HG02870 (cell line): ENCODE data around the gene ABCD3.
"Not testable (repeated sequence)": the region's sequence is repeated elsewhere in the genome, so short reads cannot be mapped to it uniquely, and the experiment has no call there.

Experiments used
- ATAC-seq: cut with Tn5 transposase; IDR thresholded peaks from one replicate; pipeline ENCODE4 v1.9.1; 2021; ENCODE audit warnings: mild to moderate bottlenecking, moderate library complexity; ENCODE audit not compliant: unreplicated experiment

The ABCD3 gene

GRCh38 chr1:94543893-94544635 lies 125.9 kb downstream of the ABCD3 start:
- no peak for ATAC-seq

DNA sequence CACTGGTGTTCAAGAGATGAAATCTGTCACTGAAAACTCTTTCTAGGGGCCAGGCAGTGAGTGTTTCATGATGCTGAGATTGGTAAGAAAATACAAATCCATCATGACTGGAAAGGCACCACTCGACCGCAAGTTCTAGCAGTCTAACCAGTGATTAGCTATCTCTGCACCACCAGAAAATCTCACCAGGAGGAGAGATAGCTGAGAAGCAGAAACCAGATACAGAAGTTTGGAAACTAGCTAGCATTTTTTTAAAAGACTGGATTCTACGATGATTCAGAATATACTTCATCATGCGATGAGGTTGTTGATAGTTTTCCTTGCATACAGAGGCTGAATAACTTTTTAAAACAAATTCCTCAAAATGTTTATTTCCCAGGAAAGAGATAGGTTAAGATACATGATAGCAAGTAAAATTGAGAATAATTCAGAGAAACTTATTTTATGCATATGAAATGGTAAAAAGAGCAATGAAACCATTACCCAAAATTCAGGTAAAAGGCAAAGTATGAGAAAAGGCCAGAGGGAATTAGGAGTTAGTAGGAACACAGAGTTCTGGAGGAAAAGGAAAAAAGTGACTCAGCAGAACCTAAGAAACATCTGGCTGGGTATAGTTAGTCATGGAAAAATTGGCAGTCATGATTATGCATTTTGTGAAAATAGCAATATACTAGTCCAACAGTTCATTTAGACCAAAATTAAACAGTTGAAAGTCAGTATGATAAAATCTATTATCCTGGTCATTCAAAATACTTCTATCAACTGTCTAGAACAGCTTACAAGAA lies 126.7 kb downstream of the ABCD3 start:
- ATAC-seq = no peak

- no peak for ATAC-seq
These were observed 131.5 kb downstream of the ABCD3 start for GRCh38 chr1:94549706-94550105.

DNA sequence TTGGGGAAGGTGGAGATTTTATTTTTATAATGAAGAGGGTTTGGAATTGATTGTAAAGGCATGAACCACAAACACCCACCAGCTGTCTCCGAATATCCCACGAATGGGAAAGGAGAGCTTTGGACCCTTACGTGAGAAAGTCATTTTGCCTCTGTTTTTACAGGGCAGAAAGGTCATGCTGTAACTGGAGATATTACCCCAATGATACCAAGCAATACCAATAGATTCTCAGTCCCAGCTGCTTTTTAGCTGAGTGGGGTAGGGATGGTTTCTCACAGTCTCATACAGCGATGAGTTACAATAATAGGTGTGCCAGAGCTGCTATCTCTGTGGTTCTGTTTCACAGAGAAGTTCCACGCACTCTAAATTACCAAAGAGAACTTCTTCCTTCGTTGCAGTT lies 132.2 kb downstream of the ABCD3 start:
- no peak for ATAC-seq

DNA sequence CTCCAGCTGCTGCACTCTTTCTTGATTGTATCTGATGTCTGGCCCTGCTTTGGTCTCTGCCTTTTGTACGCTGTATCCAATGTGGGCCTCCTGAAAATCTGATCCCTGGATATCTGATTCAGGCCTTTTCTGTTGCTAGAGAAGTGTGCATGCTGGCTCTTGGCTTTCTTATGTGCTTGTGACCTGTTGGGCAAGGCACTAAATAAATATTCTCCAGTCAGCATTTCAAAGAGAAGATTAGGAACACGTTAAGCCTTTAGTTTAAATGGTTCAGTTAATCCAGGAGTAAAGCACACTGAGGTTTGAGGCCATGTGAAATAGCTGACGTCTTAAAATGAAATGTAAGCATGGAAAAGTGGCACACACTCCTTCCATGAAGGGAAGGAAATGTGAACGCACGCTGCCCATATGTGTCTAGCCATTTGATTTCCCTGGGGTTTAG lies 132.6 kb downstream of the ABCD3 start:
- ATAC-seq = no peak

DNA sequence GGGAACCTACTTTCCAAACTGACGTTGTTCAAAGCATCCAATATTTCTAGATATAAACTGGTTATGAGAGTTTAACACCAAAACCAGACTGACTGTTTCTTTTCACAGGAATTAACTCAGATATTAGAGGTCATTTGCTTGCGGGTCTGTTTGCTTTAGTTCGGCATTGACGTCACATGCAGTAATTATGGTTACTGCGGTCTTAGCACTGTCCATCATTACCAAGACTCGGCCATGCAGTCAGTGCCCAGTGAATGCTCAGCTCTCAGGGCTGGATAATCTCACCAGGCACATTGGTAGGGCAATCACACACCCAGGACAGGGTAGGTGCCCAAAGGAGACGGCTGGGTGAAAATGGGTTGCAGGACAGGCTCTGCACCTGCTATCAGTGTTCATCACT lies 133.3 kb downstream of the ABCD3 start:
- ATAC-seq = no peak

GRCh38 chr1:94552071-94552586 lies 133.9 kb downstream of the ABCD3 start:
- ATAC-seq = no peak

- ATAC-seq = no peak
These were observed 135.1 kb downstream of the ABCD3 start for GRCh38 chr1:94553323-94553730.

- ATAC-seq = no peak
These were observed 135.7 kb downstream of the ABCD3 start for GRCh38 chr1:94553931-94554330.

DNA sequence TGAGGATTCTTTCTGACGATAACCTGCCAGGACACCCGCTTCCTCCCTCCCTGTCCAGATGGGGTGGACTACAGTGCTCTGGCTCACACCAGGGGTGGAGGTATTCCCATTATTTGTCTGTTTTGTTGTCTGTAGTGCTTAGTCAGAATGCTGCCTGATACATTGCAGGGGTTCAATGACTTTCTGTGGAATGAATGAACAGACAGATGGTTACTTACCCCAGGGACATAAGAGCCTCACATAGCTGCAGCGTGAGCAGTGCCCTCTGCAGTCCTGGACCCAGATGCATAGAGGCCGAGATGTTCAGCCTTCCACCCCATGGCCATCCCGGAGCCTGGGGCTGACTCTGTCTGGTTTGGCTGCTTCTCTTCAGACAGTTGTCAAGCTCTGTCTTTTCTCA lies 136.4 kb downstream of the ABCD3 start:
- no peak for ATAC-seq

DNA sequence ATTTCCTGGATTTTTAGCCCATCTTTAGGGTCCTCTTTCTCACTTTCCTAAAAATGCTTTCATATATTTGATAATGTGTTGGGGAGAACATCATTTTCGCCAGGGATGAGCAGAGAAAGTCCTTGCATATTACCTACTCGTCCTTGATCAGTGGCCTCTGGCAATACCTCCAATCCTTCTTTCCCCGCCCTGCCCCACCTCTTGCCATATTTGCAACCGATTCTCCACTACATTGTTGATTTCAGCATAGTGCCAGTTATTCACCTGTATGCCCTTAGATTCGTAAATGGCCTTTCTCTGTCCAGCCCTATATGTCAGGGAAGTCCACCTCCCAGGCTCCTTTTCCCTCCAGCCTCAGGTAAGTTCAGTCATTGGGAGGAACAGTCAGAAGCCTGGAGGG lies 136.9 kb downstream of the ABCD3 start:
- ATAC-seq = no peak

GRCh38 chr1:94559921-94560320 lies 141.7 kb downstream of the ABCD3 start:
- ATAC-seq = no peak

- no peak for ATAC-seq
These were observed 142.1 kb downstream of the ABCD3 start for GRCh38 chr1:94560333-94560732.

- no peak for ATAC-seq
These were observed 144.5 kb downstream of the ABCD3 start for GRCh38 chr1:94562519-94563260.

- ATAC-seq = no peak
These were observed 147.7 kb downstream of the ABCD3 start for GRCh38 chr1:94565901-94566300.

DNA sequence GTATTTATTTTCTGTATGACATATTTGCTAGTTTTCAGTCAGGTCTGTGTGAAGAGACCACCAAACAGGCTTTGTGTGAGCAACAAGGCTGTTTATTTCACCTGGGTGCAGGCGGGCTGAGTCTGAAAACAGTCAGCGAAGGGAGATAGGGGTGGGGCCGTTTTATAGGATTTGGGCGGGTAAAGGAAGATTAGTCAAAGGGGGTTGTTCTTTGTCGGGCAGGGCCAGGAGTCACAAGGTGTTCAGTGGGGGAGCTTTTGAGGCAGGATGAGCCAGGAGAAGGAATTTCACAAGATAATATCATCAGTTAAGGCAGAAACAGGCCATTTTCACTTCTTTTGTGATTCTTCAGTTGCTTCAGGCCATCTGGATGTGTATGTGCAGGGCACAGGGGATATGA lies 148.2 kb downstream of the ABCD3 start:
- not testable (repeated sequence) for ATAC-seq

DNA sequence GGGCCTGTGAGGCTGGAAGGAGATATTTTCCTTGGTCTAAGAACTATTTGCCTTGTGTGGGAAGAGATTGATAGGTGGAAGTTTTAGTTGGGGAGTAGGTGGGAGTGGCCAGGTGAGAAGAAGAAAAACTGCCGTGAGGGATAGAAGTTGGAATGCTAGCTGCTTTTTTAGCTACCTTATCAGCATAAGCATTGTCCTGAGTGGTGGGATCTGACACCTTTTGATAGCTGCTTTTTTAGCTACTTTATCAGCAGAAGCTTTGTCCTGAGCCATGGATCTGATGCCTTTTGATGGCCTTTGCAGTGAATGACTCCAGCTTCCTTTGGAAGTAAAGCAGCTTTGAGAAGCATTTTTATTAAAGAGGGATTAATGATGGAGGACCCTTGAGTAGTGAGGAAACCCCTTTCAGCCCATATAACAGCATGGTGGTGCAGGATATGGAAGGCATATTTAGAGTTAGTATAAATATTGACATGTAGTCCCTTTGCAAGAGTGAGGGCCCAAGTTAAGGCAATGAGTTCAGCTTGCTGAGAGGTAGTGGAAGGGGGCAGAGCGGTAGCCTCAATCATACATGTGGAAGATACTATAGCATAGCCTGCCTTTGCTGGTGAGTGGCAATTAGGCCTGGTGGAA lies 149.9 kb downstream of the ABCD3 start:
- not testable (repeated sequence) for ATAC-seq
